ENCODE measurements around the gene TIGD7. TPM values are rescaled to one million over a fixed set of nuclear protein-coding genes. Genes with fewer than 3 reads are reported as not detected.

The TIGD7 gene
- total and polyA plus RNA-seq, 10 donors: 3.6 to 12.0 (median 7.2) TPM

DNA sequence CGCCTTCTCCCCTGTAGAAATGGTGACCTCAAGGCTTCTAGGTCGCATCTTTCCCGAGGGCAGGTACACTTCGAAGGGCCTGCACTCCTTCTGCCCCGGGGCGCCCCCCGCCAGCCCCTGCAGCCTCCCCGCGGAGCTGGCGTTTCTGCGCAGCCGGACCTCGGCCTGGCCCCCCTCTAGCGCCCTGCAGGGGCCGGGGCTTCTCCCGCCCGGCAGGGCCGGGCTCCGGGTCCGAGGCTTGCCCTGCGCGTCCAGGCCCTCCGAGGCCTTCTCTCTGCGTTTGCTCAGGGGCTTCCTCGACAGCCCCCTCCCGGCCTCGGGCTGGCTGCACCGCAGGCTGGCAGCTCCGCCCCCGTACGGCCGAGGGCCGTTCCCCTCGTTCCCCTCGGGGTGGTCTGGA lies 50.9 kb downstream of the TIGD7 start:
- H3K36me3 ChIP-seq: peaks cover 0 to 56% (median 0%) of the 10 kb centered on the region in 6 donors
- 50 to 64% (median 52%) methylated on average over 29 to 35 of the region's 35 CpGs for WGBS, 5 donors
- peaks cover 0 to 36% (median 0%) of the 10 kb centered on the region in 7 donors for H3K27me3 ChIP-seq (replicated peaks in 1 of 7)
- H3K4me1 ChIP-seq: peaks cover 0 to 58% (median 0%) of the 10 kb centered on the region in 6 donors
- TF ChIP-seq, protein P1, sequence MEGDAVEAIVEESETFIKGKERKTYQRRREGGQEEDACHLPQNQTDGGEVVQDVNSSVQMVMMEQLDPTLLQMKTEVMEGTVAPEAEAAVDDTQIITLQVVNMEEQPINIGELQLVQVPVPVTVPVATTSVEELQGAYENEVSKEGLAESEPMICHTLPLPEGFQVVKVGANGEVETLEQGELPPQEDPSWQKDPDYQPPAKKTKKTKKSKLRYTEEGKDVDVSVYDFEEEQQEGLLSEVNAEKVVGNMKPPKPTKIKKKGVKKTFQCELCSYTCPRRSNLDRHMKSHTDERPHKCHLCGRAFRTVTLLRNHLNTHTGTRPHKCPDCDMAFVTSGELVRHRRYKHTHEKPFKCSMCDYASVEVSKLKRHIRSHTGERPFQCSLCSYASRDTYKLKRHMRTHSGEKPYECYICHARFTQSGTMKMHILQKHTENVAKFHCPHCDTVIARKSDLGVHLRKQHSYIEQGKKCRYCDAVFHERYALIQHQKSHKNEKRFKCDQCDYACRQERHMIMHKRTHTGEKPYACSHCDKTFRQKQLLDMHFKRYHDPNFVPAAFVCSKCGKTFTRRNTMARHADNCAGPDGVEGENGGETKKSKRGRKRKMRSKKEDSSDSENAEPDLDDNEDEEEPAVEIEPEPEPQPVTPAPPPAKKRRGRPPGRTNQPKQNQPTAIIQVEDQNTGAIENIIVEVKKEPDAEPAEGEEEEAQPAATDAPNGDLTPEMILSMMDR (IDR thresholded peaks at IDR 0.05 in 8 of 11, conservative IDR thresholded peaks at IDR 0.05 in 3 of 11): no peak
- no peak for TF ChIP-seq POLR2A (IDR thresholded peaks at IDR 0.05)
- no peak for TF ChIP-seq POLR2AphosphoS5 (IDR thresholded peaks at IDR 0.05)
- intact Hi-C loops (cut with DNase I; ENCODE audit: low total_unique reads): no loop called here
- no peak overlapping the region for H3K27ac ChIP-seq
- H3K4me3 ChIP-seq: peak overlapping the region in 3 of 8 donors; percentile 42 to 60 (median 48)
- no peak for DNase-seq
- H3K9me3 ChIP-seq: no peaks in the 10 kb centered on the region

DNA sequence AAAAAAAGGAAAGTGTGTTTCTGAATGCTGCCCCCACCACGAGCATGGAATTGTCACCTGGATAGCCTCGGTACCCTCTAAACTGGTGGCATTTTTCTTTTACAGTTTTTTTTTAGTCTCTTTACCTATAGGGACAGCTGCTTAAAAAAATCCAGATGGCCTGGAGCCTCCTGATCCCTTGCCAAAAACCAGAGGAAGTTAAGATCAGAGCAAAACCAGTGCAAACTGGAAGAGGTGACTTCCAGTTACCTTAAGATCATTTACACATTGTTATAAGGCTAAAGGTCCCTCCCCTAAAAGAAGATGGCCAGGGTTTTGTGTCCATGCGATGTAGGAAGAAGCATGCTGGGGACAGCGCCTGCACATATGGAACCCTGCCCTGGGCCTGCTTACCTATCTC lies 52.3 kb downstream of the TIGD7 start:
- Histone ChIP-seq H3K36me3 (peaks cover 0 to 70% (median 0%) of the 10 kb centered on the region in 6 donors), H3K4me3 (peak overlapping the region in 2 of 8 donors; percentile 17 to 48), H3K27me3 (replicated peaks in 1 of 7) (peaks cover 0 to 30% (median 0%) of the 10 kb centered on the region in 7 donors), H3K9me3 (no peaks in the 10 kb centered on the region), H3K27ac (peak overlapping the region in 1 of 8 donors; percentile 13), H3K4me1 (peaks cover 0 to 50% (median 0%) of the 10 kb centered on the region in 6 donors)
- DNase-seq: no peak
- intact Hi-C loops (cut with DNase I; ENCODE audit: low total_unique reads): no loop called here
- 76 to 92% (median 83%) methylated on average over 4 of the region's 4 CpGs for WGBS, 5 donors
- no peak for TF ChIP-seq POLR2A (IDR thresholded peaks at IDR 0.05)
- TF ChIP-seq, protein P1 (IDR thresholded peaks at IDR 0.05 in 8 of 11, conservative IDR thresholded peaks at IDR 0.05 in 3 of 11): no peak
- no peak for TF ChIP-seq POLR2AphosphoS5 (IDR thresholded peaks at IDR 0.05)

DNA sequence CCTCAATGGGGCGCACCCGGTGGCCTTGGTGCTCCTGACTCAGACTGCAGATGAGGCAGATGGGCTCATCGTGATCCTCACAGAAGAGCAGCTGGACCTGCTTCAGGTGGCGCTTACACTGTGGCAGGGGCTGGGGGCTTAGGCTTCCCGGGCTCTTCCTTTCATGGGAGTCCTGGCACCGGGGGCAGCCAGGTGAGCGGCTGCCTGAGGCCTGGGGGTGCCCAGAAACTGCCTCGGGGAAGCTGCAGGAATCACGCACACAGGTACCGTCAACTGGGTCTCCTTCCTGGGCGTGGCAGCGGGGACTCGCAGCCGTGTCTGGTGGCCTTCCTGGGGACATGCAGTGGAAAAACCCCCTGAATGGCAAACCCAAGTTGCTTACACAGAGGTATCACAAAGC lies 55.8 kb downstream of the TIGD7 start:
- no peak overlapping the region for H3K4me3 ChIP-seq
- peak; percentile 44 for DNase-seq
- peaks cover 0 to 14% (median 0%) of the 10 kb centered on the region in 7 donors for H3K27me3 ChIP-seq (replicated peaks in 1 of 7)
- H3K4me1 ChIP-seq: peaks cover 0 to 28% (median 0%) of the 10 kb centered on the region in 6 donors
- 75 to 87% (median 83%) methylated on average over 9 to 14 of the region's 14 CpGs for WGBS, 5 donors
- intact Hi-C loops (cut with DNase I; ENCODE audit: low total_unique reads): no loop called here
- peak in 1 of 3 donors; percentile 23 for TF ChIP-seq POLR2AphosphoS5 (IDR thresholded peaks at IDR 0.05)
- TF ChIP-seq, protein P1 (IDR thresholded peaks at IDR 0.05 in 8 of 11, conservative IDR thresholded peaks at IDR 0.05 in 3 of 11): no peak
- peaks cover 0 to 99% (median 0%) of the 10 kb centered on the region in 6 donors for H3K36me3 ChIP-seq
- H3K27ac ChIP-seq: no peak overlapping the region
- no peaks in the 10 kb centered on the region for H3K9me3 ChIP-seq

DNA sequence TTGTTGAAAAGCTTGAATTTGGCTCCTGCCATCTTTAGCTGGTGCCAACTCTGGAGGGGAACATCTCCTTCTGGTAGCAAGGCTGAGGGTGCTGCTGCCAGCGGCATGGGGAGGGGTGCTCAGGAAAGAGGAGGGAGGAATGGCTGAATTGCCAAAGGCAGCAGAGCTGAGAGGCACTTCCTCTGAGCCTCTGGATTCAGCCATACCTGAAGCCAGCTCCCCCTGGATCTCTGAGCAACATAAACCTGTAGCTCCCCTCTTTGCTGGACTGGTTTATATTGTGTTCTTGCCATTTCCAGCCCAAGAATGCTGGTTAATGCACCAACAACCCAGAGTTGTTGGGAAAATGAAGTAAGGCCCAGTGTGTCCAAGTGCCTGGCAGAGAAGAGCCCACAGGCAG lies 56.2 kb downstream of the TIGD7 start:
- no peak overlapping the region for H3K4me3 ChIP-seq
- no peak overlapping the region for H3K27ac ChIP-seq
- no peaks in the 10 kb centered on the region for H3K9me3 ChIP-seq
- H3K4me1 ChIP-seq: peaks cover 0 to 24% (median 0%) of the 10 kb centered on the region in 6 donors
- peaks cover 0 to 15% (median 0%) of the 10 kb centered on the region in 7 donors for H3K27me3 ChIP-seq (replicated peaks in 1 of 7)
- DNase-seq: peak; percentile 17
- H3K36me3 ChIP-seq: peaks cover 0 to 99% (median 0%) of the 10 kb centered on the region in 6 donors
- intact Hi-C loops (cut with DNase I; ENCODE audit: low total_unique reads): no loop called here
- 62 to 80% (median 67%) methylated on average over 1 of the region's 1 CpG for WGBS, 5 donors
- no peak for TF ChIP-seq POLR2A (IDR thresholded peaks at IDR 0.05)
- no peak for TF ChIP-seq POLR2AphosphoS5 (IDR thresholded peaks at IDR 0.05)
- TF ChIP-seq, protein P1 (IDR thresholded peaks at IDR 0.05 in 8 of 11, conservative IDR thresholded peaks at IDR 0.05 in 3 of 11): no peak

Other genes with a start within 250 kb of the TIGD7 start
- gene IL32, start 239.8 kb downstream of the TIGD7 start, total RNA-seq: 100 to 1,000 TPM; 171 to 414 (median 309) TPM
- gene IL32, start 239.8 kb downstream of the TIGD7 start, polyA plus RNA-seq: 100 to 1,000 TPM; 256 to 624 (median 277) TPM
- under 1 TPM in 1 of 7 donors, not detected in 6; 0.85 TPM for gene ZSCAN10, start 206.1 kb downstream of the TIGD7 start, total RNA-seq
- under 1 TPM in 2 of 3 donors, not detected in 1; 0.02 to 0.06 TPM for gene ZSCAN10, start 206.1 kb downstream of the TIGD7 start, polyA plus RNA-seq
- gene ZNF205, start 192.8 kb downstream of the TIGD7 start, total RNA-seq: 10 to 100 TPM in 1 of 7 donors, 1 to 10 TPM in 6; 4.1 to 10.4 (median 5.3) TPM
- gene ZNF205, start 192.8 kb downstream of the TIGD7 start, polyA plus RNA-seq: 10 to 100 TPM in 1 of 3 donors, 1 to 10 TPM in 2; 3.5 to 14.2 (median 6.9) TPM
- 10 to 100 TPM in 1 of 7 donors, 1 to 10 TPM in 6; 6.8 to 11.4 (median 7.9) TPM for gene ZNF213, start 170.4 kb downstream of the TIGD7 start, total RNA-seq
- 1 to 10 TPM; 2.4 to 5.9 (median 2.9) TPM for gene ZNF213, start 170.4 kb downstream of the TIGD7 start, polyA plus RNA-seq
- not detected for gene OR1F1, start 117.2 kb downstream of the TIGD7 start, total RNA-seq
- not detected for gene OR1F1, start 117.2 kb downstream of the TIGD7 start, polyA plus RNA-seq
- gene ZNF200, start 70.3 kb downstream of the TIGD7 start, total RNA-seq: 10 to 100 TPM; 14.2 to 24.4 (median 15.4) TPM
- 1 to 10 TPM; 4.2 to 6.3 (median 4.8) TPM for gene ZNF200, start 70.3 kb downstream of the TIGD7 start, polyA plus RNA-seq
- 10 to 100 TPM; 14.9 to 61.1 (median 28.0) TPM for gene MEFV, start 48.8 kb downstream of the TIGD7 start, total RNA-seq
- gene MEFV, start 48.8 kb downstream of the TIGD7 start, polyA plus RNA-seq: 1 to 10 TPM in 2 of 3 donors, under 1 TPM in 1; 0.39 to 3.7 (median 1.2) TPM
- gene ZNF263, start 21.9 kb downstream of the TIGD7 start, total RNA-seq: 10 to 100 TPM; 27.8 to 51.9 (median 39.1) TPM
- 10 to 100 TPM; 16.0 to 21.6 (median 19.8) TPM for gene ZNF263, start 21.9 kb downstream of the TIGD7 start, polyA plus RNA-seq
- 10 to 100 TPM; 29.7 to 48.2 (median 42.5) TPM for gene ZNF75A, start 67 bp upstream of the TIGD7 start, total RNA-seq
- 10 to 100 TPM; 17.1 to 30.1 (median 24.2) TPM for gene ZNF75A, start 67 bp upstream of the TIGD7 start, polyA plus RNA-seq
- gene OR2C1, start 50.5 kb upstream of the TIGD7 start, total RNA-seq: under 1 TPM in 3 of 7 donors, not detected in 4; 0.33 to 0.60 (median 0.37) TPM
- gene OR2C1, start 50.5 kb upstream of the TIGD7 start, polyA plus RNA-seq: under 1 TPM in 2 of 3 donors, not detected in 1; 0.08 to 0.22 TPM
- 10 to 100 TPM; 11.4 to 20.7 (median 17.4) TPM for gene ZSCAN32, start 95.6 kb upstream of the TIGD7 start, total RNA-seq
- gene ZSCAN32, start 95.6 kb upstream of the TIGD7 start, polyA plus RNA-seq: 1 to 10 TPM; 8.5 to 9.8 (median 9.7) TPM
- 10 to 100 TPM in 5 of 7 donors, 1 to 10 TPM in 2; 8.1 to 16.1 (median 12.5) TPM for gene ZNF174, start 95.8 kb upstream of the TIGD7 start, total RNA-seq
- 1 to 10 TPM; 3.0 to 5.9 (median 5.6) TPM for gene ZNF174, start 95.8 kb upstream of the TIGD7 start, polyA plus RNA-seq
- 1 to 10 TPM; 2.4 to 4.6 (median 3.7) TPM for gene ZNF597, start 138.1 kb upstream of the TIGD7 start, total RNA-seq
- 1 to 10 TPM in 2 of 3 donors, under 1 TPM in 1; 0.78 to 1.3 (median 1.2) TPM for gene ZNF597, start 138.1 kb upstream of the TIGD7 start, polyA plus RNA-seq
- gene NAA60, start 138.2 kb upstream of the TIGD7 start, total RNA-seq: 10 to 100 TPM; 35.0 to 85.9 (median 51.2) TPM
- 10 to 100 TPM; 27.2 to 40.3 (median 33.8) TPM for gene NAA60, start 138.2 kb upstream of the TIGD7 start, polyA plus RNA-seq
- gene C16orf90, start 190.1 kb upstream of the TIGD7 start, total RNA-seq: not detected
- not detected for gene C16orf90, start 190.1 kb upstream of the TIGD7 start, polyA plus RNA-seq
- gene CLUAP1, start 195.6 kb upstream of the TIGD7 start, total RNA-seq: 10 to 100 TPM in 6 of 7 donors, 1 to 10 TPM in 1; 9.8 to 19.7 (median 14.9) TPM
- 1 to 10 TPM; 4.0 to 9.2 (median 9.0) TPM for gene CLUAP1, start 195.6 kb upstream of the TIGD7 start, polyA plus RNA-seq

Data from spleen (tissue), 11 donors.